Progenitor cell of endocrine pancreas (in vitro differentiated cells): ENCODE results near the gene DNAH8. TPM values are rescaled to one million over a fixed set of nuclear protein-coding genes. Genes with fewer than 3 reads are reported as not detected.

ENCODE experiments used
- DNase-seq: peaks from one replicate; pipeline ENCODE4 v3.0.0; 2021; ENCODE audit warnings: low spot score; ENCODE audit not compliant: unreplicated experiment
- H3K27ac Mint-ChIP-seq: 2 replicates; pipeline ENCODE4 v1.8.0; 2021; ENCODE audit warnings: mild to moderate bottlenecking, moderate library complexity, mixed read lengths
- H3K27me3 Mint-ChIP-seq: 2 replicates; pipeline ENCODE4 v1.8.0; 2021; ENCODE audit warnings: mixed read lengths
- H3K36me3 Mint-ChIP-seq: 2 replicates; pipeline ENCODE4 v1.8.0; 2022; ENCODE audit warnings: mixed read lengths; ENCODE audit not compliant: insufficient read depth
- H3K4me1 Mint-ChIP-seq: 2 replicates; pipeline ENCODE4 v1.8.0; 2021; ENCODE audit warnings: low read depth, mixed read lengths
- H3K4me3 Mint-ChIP-seq: 2 replicates; pipeline ENCODE4 v1.8.0; 2021; ENCODE audit warnings: low read depth, mild to moderate bottlenecking, moderate library complexity, mixed read lengths
- H3K9me3 Mint-ChIP-seq: 2 replicates; pipeline ENCODE4 v1.8.0; 2021; ENCODE audit warnings: low read depth, mixed read lengths
- total RNA-seq: library from RNA; stranded (reverse); gene quantifications from 2 replicates; pipeline ENCODE4 v1.2.1, GENCODE V29; 2021
- TF ChIP-seq, protein P1 (sequence below): fragments of 200-600 bp; sonication (generic); IDR thresholded peaks from one replicate; pipeline ENCODE4 v1.5.0; 2021; ENCODE audit warnings: antibody characterized with exemption, mild to moderate bottlenecking; ENCODE audit not compliant: unreplicated experiment

The DNAH8 gene
- total RNA-seq, 1 donor from 2014 or later, result 0.12 TPM

DNA sequence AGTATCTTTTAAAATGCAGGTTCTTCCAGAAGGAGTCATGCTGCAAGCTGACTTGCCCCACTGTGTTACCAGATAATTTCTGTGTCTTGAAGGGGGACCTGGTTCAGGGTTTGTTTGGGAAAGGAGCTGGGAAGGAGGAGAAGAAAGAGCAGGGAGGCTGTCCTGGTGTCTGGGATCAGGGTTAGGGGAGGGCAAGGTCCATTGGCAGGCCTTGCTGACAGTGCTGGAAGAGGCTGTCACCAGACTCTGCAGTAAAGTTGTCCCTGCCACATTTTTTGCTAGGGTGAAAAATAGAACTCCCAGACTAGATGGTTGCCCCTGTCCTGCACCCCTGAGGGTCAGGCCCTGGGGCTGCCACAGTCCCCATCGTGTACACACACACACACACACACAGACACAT is 348.4 kb downstream of the DNAH8 start:
- TF ChIP-seq, protein P1, sequence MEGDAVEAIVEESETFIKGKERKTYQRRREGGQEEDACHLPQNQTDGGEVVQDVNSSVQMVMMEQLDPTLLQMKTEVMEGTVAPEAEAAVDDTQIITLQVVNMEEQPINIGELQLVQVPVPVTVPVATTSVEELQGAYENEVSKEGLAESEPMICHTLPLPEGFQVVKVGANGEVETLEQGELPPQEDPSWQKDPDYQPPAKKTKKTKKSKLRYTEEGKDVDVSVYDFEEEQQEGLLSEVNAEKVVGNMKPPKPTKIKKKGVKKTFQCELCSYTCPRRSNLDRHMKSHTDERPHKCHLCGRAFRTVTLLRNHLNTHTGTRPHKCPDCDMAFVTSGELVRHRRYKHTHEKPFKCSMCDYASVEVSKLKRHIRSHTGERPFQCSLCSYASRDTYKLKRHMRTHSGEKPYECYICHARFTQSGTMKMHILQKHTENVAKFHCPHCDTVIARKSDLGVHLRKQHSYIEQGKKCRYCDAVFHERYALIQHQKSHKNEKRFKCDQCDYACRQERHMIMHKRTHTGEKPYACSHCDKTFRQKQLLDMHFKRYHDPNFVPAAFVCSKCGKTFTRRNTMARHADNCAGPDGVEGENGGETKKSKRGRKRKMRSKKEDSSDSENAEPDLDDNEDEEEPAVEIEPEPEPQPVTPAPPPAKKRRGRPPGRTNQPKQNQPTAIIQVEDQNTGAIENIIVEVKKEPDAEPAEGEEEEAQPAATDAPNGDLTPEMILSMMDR, result no peak
- DNase-seq, result no peak
- no peaks in the 10 kb centered on the region for H3K9me3 Mint-ChIP-seq
- H3K4me3 Mint-ChIP-seq, result no peak overlapping the region
- H3K27me3 Mint-ChIP-seq, result peaks cover 12% of the 10 kb centered on the region
- H3K27ac Mint-ChIP-seq, result peak overlapping the region; percentile 10
- peaks cover 19% of the 10 kb centered on the region for H3K4me1 Mint-ChIP-seq
- H3K36me3 Mint-ChIP-seq, result peaks cover 2% of the 10 kb centered on the region

DNA sequence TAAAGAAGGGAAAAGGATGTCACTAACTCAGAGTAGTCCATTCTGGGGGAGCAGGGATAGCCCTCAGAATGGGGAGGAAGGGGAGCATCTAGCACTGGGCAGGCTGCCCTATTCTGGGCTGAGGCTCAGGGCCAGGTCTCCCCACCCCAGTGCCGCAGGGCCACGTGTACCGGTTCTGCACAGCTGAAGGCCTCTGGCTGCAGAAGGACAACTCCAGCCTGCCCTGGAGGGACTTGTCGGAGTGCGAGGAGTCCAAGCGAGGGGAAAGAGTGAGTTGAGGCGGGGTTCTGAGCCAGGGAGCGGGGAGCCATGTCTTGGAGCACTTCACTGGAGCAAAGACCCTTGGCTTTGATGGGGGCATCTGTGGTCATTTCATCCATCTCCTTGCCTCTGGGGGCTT is 350.4 kb downstream of the DNAH8 start:
- Mint-ChIP-seq H3K9me3 (peaks cover 4% of the 10 kb centered on the region), H3K27me3 (peaks cover 8% of the 10 kb centered on the region), H3K27ac (no peak overlapping the region), H3K36me3 (peaks cover 2% of the 10 kb centered on the region), H3K4me3 (no peak overlapping the region), H3K4me1 (peaks cover 10% of the 10 kb centered on the region)
- TF ChIP-seq, protein P1, result no peak
- no peak for DNase-seq

DNA sequence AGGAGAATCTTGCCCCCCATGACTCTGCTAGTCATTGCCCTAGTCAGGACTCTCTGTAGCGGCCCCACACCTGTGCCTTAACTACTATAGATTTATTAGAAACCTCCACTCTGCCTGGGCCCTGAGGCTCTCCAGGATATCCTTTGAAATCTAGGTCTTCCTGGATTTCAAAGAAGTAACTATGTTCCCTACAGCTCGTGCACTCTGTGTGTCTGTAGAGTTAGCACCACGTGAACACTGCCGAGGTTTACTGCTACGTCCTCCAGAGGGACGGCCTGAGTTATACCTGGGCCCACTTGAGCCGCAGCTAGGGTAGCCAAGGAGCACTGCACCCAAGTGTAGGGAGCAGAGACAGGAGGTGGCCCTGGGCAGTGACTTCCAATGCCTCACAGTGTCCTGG is 353.3 kb downstream of the DNAH8 start:
- Mint-ChIP-seq H3K4me1 (peaks cover 4% of the 10 kb centered on the region), H3K4me3 (no peak overlapping the region), H3K27ac (no peak overlapping the region), H3K9me3 (peaks cover 4% of the 10 kb centered on the region), H3K27me3 (peaks cover 9% of the 10 kb centered on the region), H3K36me3 (peaks cover 2% of the 10 kb centered on the region)
- DNase-seq, result no peak
- TF ChIP-seq, protein P1, result no peak

DNA sequence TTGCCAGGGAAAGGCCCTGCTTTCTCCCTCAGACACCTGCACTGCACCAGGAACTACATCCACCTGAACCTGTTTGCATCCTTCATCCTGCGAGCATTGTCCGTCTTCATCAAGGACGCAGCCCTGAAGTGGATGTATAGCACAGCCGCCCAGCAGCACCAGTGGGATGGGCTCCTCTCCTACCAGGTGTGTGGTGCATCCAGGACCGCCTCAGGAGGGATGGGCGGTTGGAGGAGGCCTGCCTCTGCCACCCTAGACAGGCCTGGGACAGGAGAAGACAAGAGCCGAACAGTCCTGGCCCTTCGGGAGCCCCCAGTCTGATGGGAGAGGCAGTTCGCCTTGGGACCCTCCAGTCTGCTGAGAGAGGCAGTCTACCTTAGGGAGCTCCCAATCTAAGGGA is 357.7 kb downstream of the DNAH8 start:
- Mint-ChIP-seq H3K9me3 (peaks cover 4% of the 10 kb centered on the region), H3K27ac (no peak overlapping the region), H3K4me1 (peaks cover 2% of the 10 kb centered on the region), H3K4me3 (no peak overlapping the region), H3K36me3 (no peaks in the 10 kb centered on the region), H3K27me3 (peaks cover 12% of the 10 kb centered on the region)
- no peak for DNase-seq
- TF ChIP-seq, protein P1, result no peak

DNA sequence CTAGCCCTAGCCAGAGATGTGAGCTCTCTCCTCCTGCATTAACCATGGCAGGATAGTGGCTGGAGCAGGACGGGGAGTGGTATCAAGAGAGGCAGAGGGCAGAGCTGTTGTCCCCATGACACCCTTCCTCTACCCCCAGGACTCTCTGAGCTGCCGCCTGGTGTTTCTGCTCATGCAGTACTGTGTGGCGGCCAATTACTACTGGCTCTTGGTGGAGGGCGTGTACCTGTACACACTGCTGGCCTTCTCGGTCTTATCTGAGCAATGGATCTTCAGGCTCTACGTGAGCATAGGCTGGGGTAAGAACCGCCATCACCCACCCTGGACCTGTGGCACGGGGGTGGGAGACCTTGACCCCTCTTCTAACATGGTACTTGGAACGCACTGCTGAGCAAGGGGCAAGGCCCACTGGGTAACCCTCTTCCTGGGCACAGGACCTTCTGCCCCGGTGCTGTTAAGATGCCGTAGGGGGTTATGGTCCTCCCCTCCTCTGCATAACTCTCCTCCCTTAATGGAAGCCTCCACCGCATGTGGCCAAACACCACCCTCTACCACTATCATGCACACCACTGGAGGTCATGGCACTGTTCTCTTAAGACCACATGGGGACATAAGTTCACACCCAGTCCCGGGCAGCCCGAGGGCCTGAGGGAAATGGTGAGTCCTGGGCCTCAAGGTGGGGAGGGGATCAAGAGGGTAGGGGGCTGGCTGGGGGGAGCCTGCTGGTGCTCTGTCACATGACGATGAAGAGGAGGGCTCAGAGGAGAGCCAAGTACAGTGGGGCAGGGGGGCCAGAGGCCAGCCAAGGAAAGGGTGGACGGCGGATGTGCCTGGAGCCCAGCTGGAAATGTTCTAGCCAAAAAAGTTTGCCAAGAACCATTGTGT is 358.6 kb downstream of the DNAH8 start:
- H3K4me1 Mint-ChIP-seq, result peaks cover 2% of the 10 kb centered on the region
- no peak overlapping the region for H3K4me3 Mint-ChIP-seq
- peaks cover 4% of the 10 kb centered on the region for H3K9me3 Mint-ChIP-seq
- DNase-seq, result no peak
- H3K27ac Mint-ChIP-seq, result no peak overlapping the region
- peaks cover 12% of the 10 kb centered on the region for H3K27me3 Mint-ChIP-seq
- no peaks in the 10 kb centered on the region for H3K36me3 Mint-ChIP-seq
- TF ChIP-seq, protein P1, result no peak
